ENCODE data around the gene GNLY.

DNA sequence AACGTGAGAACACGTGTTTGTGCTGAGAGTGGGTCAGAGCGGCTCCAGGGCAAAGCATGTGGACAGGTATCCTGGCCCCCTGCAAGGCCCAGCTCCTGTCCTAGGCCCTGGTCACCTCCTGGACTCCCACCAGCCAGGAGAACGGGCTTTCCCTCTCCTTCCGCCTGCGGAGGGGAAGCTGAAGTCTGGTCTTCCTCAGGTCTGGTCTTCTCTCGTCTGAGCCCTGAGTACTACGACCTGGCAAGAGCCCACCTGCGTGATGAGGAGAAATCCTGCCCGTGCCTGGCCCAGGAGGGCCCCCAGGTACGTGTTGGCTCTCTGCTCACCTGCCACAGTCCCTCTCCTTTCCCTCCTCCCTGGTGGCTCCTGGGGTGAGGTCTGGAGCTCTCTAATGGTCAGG, 963 bp downstream of the GNLY start:
- TF ChIP-seq ZBTB7A (IDR thresholded peaks at IDR 0.05; ENCODE audit: low read depth) (no peak), TCF12 (IDR thresholded peaks at IDR 0.05; ENCODE audit: low read depth) (no peak)

Measured in Ishikawa (cell line).